ENCODE results near the gene PIP4K2A. TPM values are rescaled to one million over a fixed set of nuclear protein-coding genes. Genes with fewer than 3 reads are reported as not detected.

The PIP4K2A gene
- total RNA-seq, 4 donors from 2014 or later = 6.8 to 34.7 (median 15.4) TPM

DNA sequence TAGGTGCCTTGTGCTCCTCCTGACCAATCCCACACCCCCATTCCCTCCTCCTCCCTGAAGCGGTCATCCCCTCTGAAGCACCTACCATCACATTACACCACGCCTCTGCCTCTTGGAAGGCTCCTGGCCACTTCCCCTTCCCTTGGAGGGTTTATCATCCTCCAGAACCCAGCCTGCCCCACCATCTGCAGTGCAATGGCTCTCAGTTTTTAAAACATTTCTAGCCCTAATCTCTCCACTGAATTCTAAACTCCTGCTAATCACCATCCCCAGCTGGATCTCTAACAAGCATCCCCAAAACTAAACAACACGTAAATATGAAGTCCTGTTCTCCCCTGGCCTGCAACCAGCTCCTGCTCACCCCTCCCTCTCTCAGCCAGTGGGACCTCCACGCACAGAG, 70.6 kb downstream of the PIP4K2A start:
- H3K27me3 ChIP-seq = no peaks in the 10 kb centered on the region
- no peak overlapping the region for H3K4me3 ChIP-seq
- H3K27ac ChIP-seq = peak overlapping the region in 2 of 4 donors; percentile 45 to 59
- no peaks in the 10 kb centered on the region for H3K9me3 ChIP-seq
- no peaks in the 10 kb centered on the region for H3K36me3 ChIP-seq
- peaks cover 0 to 23% (median 0%) of the 10 kb centered on the region in 4 donors for H3K4me1 ChIP-seq
- no peak for TF ChIP-seq POLR2A (IDR thresholded peaks at IDR 0.05)
- TF ChIP-seq CTCF (IDR thresholded peaks at IDR 0.05) = no peak
- no peak for DNase-seq

- peak overlapping the region in 2 of 4 donors; percentile 45 to 59 for H3K27ac ChIP-seq
- DNase-seq = no peak
- H3K4me1 ChIP-seq = peaks cover 0 to 19% (median 0%) of the 10 kb centered on the region in 4 donors
- H3K9me3 ChIP-seq = no peaks in the 10 kb centered on the region
- H3K27me3 ChIP-seq = no peaks in the 10 kb centered on the region
- no peak overlapping the region for H3K4me3 ChIP-seq
- TF ChIP-seq POLR2A (IDR thresholded peaks at IDR 0.05) = no peak
- TF ChIP-seq CTCF (IDR thresholded peaks at IDR 0.05) = no peak
- no peaks in the 10 kb centered on the region for H3K36me3 ChIP-seq
Observed at GRCh38 chr10:22643116-22643515, 71.3 kb downstream of the PIP4K2A start.

DNA sequence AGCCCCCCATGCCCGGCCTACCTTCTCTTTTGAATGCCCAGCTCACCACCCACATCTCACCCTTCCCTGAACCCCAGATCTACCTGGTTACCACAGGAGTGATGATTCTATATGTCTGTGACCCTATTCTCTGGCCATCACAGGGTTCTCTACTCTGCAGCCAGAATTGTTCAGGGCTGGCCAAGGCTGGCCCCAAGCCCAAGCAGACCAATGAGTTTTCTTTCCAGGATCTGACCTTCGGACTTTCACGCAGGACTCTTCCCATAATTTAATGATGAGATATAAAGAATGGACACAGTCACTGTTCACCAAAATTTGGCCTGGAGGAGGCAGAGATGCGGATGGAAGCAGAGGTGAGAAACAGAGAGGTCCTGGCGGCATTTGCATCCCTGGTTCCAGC, 72.6 kb downstream of the PIP4K2A start:
- Histone ChIP-seq H3K27ac (peak overlapping the region in 1 of 4 donors; percentile 42), H3K4me1 (peaks cover 0 to 15% (median 0%) of the 10 kb centered on the region in 4 donors), H3K36me3 (no peaks in the 10 kb centered on the region), H3K4me3 (no peak overlapping the region), H3K27me3 (no peaks in the 10 kb centered on the region), H3K9me3 (no peaks in the 10 kb centered on the region)
- no peak for DNase-seq
- no peak for TF ChIP-seq CTCF (IDR thresholded peaks at IDR 0.05)
- no peak for TF ChIP-seq POLR2A (IDR thresholded peaks at IDR 0.05)

- Histone ChIP-seq H3K27ac (no peak overlapping the region), H3K36me3 (no peaks in the 10 kb centered on the region), H3K4me1 (peaks cover 0 to 16% (median 0%) of the 10 kb centered on the region in 4 donors), H3K27me3 (no peaks in the 10 kb centered on the region), H3K9me3 (no peaks in the 10 kb centered on the region), H3K4me3 (no peak overlapping the region)
- DNase-seq = no peak
- no peak for TF ChIP-seq CTCF (IDR thresholded peaks at IDR 0.05)
Observed at GRCh38 chr10:22640359-22640758, 74.0 kb downstream of the PIP4K2A start.

DNA sequence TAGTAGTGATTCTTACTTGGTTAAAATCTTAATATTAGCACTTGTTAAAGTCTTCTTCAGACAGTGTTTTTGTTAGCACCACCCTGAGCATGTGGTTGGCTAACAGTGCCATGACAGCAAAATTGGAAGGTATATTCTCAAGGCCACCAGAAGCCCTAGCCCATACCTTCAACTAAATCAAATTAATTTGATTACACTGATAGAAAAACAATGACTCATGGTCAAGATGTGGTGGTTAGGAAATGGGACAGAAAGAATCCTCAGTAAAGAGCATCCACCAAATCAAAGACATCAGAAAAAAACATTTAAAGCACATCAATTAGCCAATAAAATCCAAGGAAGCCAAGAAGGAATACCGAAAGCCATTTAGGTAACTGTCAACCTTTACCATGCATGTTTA, 75.5 kb downstream of the PIP4K2A start:
- no peaks in the 10 kb centered on the region for H3K36me3 ChIP-seq
- TF ChIP-seq CTCF (IDR thresholded peaks at IDR 0.05) (no peak), POLR2A (IDR thresholded peaks at IDR 0.05) (no peak)

DNA sequence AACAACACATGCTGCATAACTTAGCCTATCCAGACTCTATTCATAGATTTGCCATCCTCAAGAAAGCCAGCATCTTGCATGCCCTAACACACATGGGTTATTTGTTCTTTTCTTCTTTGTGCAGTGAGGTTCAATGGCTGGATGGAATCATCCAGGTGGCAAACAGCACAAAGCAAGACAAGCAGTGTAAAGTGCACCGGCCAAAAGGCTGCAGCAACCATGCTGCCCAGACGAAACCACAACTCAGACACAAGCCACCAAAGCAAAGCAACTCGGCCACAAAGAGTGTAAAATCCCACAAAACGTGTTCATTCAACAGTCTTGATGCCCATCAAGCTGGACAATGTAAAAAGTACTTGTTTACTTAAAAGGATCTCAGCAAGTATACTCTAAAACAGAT, 76.9 kb downstream of the PIP4K2A start:
- H3K27me3 ChIP-seq = no peaks in the 10 kb centered on the region

More for the DNA sequence above, 75.5 kb downstream of the PIP4K2A start:
- DNase-seq = no peak
- Histone ChIP-seq H3K9me3 (no peaks in the 10 kb centered on the region), H3K27me3 (no peaks in the 10 kb centered on the region), H3K4me1 (peaks cover 0 to 16% (median 0%) of the 10 kb centered on the region in 4 donors), H3K4me3 (no peak overlapping the region), H3K27ac (no peak overlapping the region)

More for the DNA sequence above, 76.9 kb downstream of the PIP4K2A start:
- DNase-seq = no peak
- Histone ChIP-seq H3K9me3 (no peaks in the 10 kb centered on the region), H3K4me1 (peaks cover 0 to 16% (median 2%) of the 10 kb centered on the region in 4 donors), H3K27ac (peak overlapping the region in 2 of 4 donors; percentile 27 to 72), H3K4me3 (no peak overlapping the region), H3K36me3 (no peaks in the 10 kb centered on the region)
- TF ChIP-seq CTCF (IDR thresholded peaks at IDR 0.05) (no peak), POLR2A (IDR thresholded peaks at IDR 0.05) (no peak)
